Measurements from ENCODE around the gene RACK1.
"Not testable (repeated sequence)": the region's sequence is repeated elsewhere in the genome, so short reads cannot be mapped to it uniquely, and the experiment has no call there.

Gene RACK1

GRCh38 chr5:181233088-181233800, 10.5 kb downstream of the RACK1 start:
- no peak for DNase-seq

- DNase-seq: no peak
Measured at GRCh38 chr5:181232593-181232992, 11.1 kb downstream of the RACK1 start.

GRCh38 chr5:181231432-181231831, 12.3 kb downstream of the RACK1 start:
- DNase-seq: no peak

GRCh38 chr5:181230551-181230950, 13.2 kb downstream of the RACK1 start:
- DNase-seq: no peak

GRCh38 chr5:181229996-181230395, 13.7 kb downstream of the RACK1 start:
- no peak for DNase-seq

GRCh38 chr5:181224390-181225229, 19.1 kb downstream of the RACK1 start:
- DNase-seq: no peak

GRCh38 chr5:181223729-181224389, 19.8 kb downstream of the RACK1 start:
- DNase-seq: no peak

GRCh38 chr5:181223058-181223728, 20.5 kb downstream of the RACK1 start, which contains the start of gene TRIM41:
TSS of gene TRIM41 (plus strand) at chr5:181223281. CDS start at chr5:181224000, 719 bp downstream.
- DNase-seq: no peak

GRCh38 chr5:181222630-181223057, 21.1 kb downstream of the RACK1 start:
- no peak for DNase-seq

GRCh38 chr5:181221792-181222629, 21.7 kb downstream of the RACK1 start:
- no peak for DNase-seq

GRCh38 chr5:181221105-181221791, 22.5 kb downstream of the RACK1 start:
- DNase-seq: no peak

GRCh38 chr5:181220178-181220515, 23.6 kb downstream of the RACK1 start:
- DNase-seq: no peak

GRCh38 chr5:181219262-181220177, 24.2 kb downstream of the RACK1 start:
- DNase-seq: no peak

GRCh38 chr5:181218795-181219124, 24.9 kb downstream of the RACK1 start:
- no peak for DNase-seq

GRCh38 chr5:181217803-181218062, 26.0 kb downstream of the RACK1 start:
- DNase-seq: no peak

GRCh38 chr5:181217111-181217802, 26.4 kb downstream of the RACK1 start:
- no peak for DNase-seq

GRCh38 chr5:181215997-181216989, 27.4 kb downstream of the RACK1 start:
- DNase-seq: no peak

GRCh38 chr5:181214249-181214648, 29.5 kb downstream of the RACK1 start:
- DNase-seq: not testable (repeated sequence)

- no peak for DNase-seq
Measured at GRCh38 chr5:181212934-181213333, 30.8 kb downstream of the RACK1 start.
